ENCODE measurements around the gene CNTNAP2. TPM values are rescaled to one million over a fixed set of nuclear protein-coding genes. Genes with fewer than 3 reads are reported as not detected.
"Not testable (repeated sequence)": the region's sequence is repeated elsewhere in the genome, so short reads cannot be mapped to it uniquely, and the experiment has no call there.

Gene CNTNAP2
- total RNA-seq, 2 donors from 2014 or later: not detected

- peaks cover 21% of the 10 kb centered on the region for H3K9me3 Mint-ChIP-seq
- no peaks in the 10 kb centered on the region for H3K4me1 Mint-ChIP-seq
- no peak overlapping the region for H3K27ac Mint-ChIP-seq
- no peak overlapping the region for H3K4me3 Mint-ChIP-seq
- no peak for ATAC-seq (replicated peaks)
- no peaks in the 10 kb centered on the region for H3K36me3 Mint-ChIP-seq (ENCODE audit: low read depth)
- H3K27me3 Mint-ChIP-seq: no peaks in the 10 kb centered on the region
Measured at GRCh38 chr7:147068842-147069241, 952.2 kb downstream of the CNTNAP2 start.

GRCh38 chr7:147069771-147070170 is 953.2 kb downstream of the CNTNAP2 start:
- no peak for ATAC-seq (replicated peaks)
- H3K9me3 Mint-ChIP-seq: peaks cover 21% of the 10 kb centered on the region
- H3K27ac Mint-ChIP-seq: no peak overlapping the region
- no peaks in the 10 kb centered on the region for H3K27me3 Mint-ChIP-seq
- no peaks in the 10 kb centered on the region for H3K4me1 Mint-ChIP-seq
- H3K4me3 Mint-ChIP-seq: no peak overlapping the region
- H3K36me3 Mint-ChIP-seq (ENCODE audit: low read depth): no peaks in the 10 kb centered on the region

GRCh38 chr7:147070886-147071285 is 954.3 kb downstream of the CNTNAP2 start:
- Mint-ChIP-seq H3K36me3 (ENCODE audit: low read depth) (no peaks in the 10 kb centered on the region), H3K27me3 (no peaks in the 10 kb centered on the region), H3K27ac (no peak overlapping the region), H3K4me3 (no peak overlapping the region), H3K9me3 (peaks cover 21% of the 10 kb centered on the region), H3K4me1 (no peaks in the 10 kb centered on the region)
- ATAC-seq (replicated peaks): no peak

- no peak for ATAC-seq (replicated peaks)
- peaks cover 21% of the 10 kb centered on the region for H3K9me3 Mint-ChIP-seq
- H3K36me3 Mint-ChIP-seq (ENCODE audit: low read depth): no peaks in the 10 kb centered on the region
- no peak overlapping the region for H3K4me3 Mint-ChIP-seq
- H3K27ac Mint-ChIP-seq: no peak overlapping the region
- H3K4me1 Mint-ChIP-seq: no peaks in the 10 kb centered on the region
- H3K27me3 Mint-ChIP-seq: no peaks in the 10 kb centered on the region
Measured at GRCh38 chr7:147071536-147071935, 954.9 kb downstream of the CNTNAP2 start.

GRCh38 chr7:147078312-147078711 is 961.7 kb downstream of the CNTNAP2 start:
- ATAC-seq (replicated peaks): no peak
- H3K4me1 Mint-ChIP-seq: no peaks in the 10 kb centered on the region
- H3K27ac Mint-ChIP-seq: no peak overlapping the region
- no peak overlapping the region for H3K4me3 Mint-ChIP-seq
- peaks cover 7% of the 10 kb centered on the region for H3K9me3 Mint-ChIP-seq
- H3K36me3 Mint-ChIP-seq (ENCODE audit: low read depth): no peaks in the 10 kb centered on the region
- H3K27me3 Mint-ChIP-seq: no peaks in the 10 kb centered on the region

GRCh38 chr7:147079083-147079482 is 962.5 kb downstream of the CNTNAP2 start:
- Mint-ChIP-seq H3K9me3 (peaks cover 5% of the 10 kb centered on the region), H3K4me1 (no peaks in the 10 kb centered on the region), H3K4me3 (no peak overlapping the region), H3K27me3 (no peaks in the 10 kb centered on the region), H3K27ac (no peak overlapping the region), H3K36me3 (ENCODE audit: low read depth) (no peaks in the 10 kb centered on the region)
- ATAC-seq (replicated peaks): no peak

- Mint-ChIP-seq H3K4me3 (no peak overlapping the region), H3K27me3 (no peaks in the 10 kb centered on the region), H3K27ac (no peak overlapping the region)
Measured at GRCh38 chr7:147079921-147080420, 963.4 kb downstream of the CNTNAP2 start.

GRCh38 chr7:147081117-147081516 is 964.5 kb downstream of the CNTNAP2 start:
- Mint-ChIP-seq H3K27me3 (no peaks in the 10 kb centered on the region), H3K4me3 (no peak overlapping the region), H3K36me3 (ENCODE audit: low read depth) (no peaks in the 10 kb centered on the region), H3K9me3 (peaks cover 9% of the 10 kb centered on the region), H3K27ac (no peak overlapping the region), H3K4me1 (no peaks in the 10 kb centered on the region)
- ATAC-seq (replicated peaks): no peak

More at GRCh38 chr7:147079921-147080420, 963.4 kb downstream of the CNTNAP2 start:
- Mint-ChIP-seq H3K36me3 (ENCODE audit: low read depth) (no peaks in the 10 kb centered on the region), H3K9me3 (peaks cover 5% of the 10 kb centered on the region), H3K4me1 (no peaks in the 10 kb centered on the region)
- no peak for ATAC-seq (replicated peaks)

GRCh38 chr7:147089051-147089461 is 972.5 kb downstream of the CNTNAP2 start:
- Mint-ChIP-seq H3K27me3 (no peaks in the 10 kb centered on the region), H3K36me3 (ENCODE audit: low read depth) (no peaks in the 10 kb centered on the region), H3K4me1 (no peaks in the 10 kb centered on the region), H3K4me3 (no peak overlapping the region), H3K9me3 (peaks cover 4% of the 10 kb centered on the region), H3K27ac (no peak overlapping the region)
- no peak for ATAC-seq (replicated peaks)

GRCh38 chr7:147089608-147090007 is 973.0 kb downstream of the CNTNAP2 start:
- no peaks in the 10 kb centered on the region for H3K27me3 Mint-ChIP-seq

GRCh38 chr7:147096629-147097028 is 980.0 kb downstream of the CNTNAP2 start:
- Mint-ChIP-seq H3K4me3 (no peak overlapping the region), H3K9me3 (peaks cover 18% of the 10 kb centered on the region), H3K4me1 (no peaks in the 10 kb centered on the region), H3K36me3 (ENCODE audit: low read depth) (no peaks in the 10 kb centered on the region), H3K27me3 (no peaks in the 10 kb centered on the region), H3K27ac (no peak overlapping the region)
- ATAC-seq (replicated peaks): no peak

More at GRCh38 chr7:147089608-147090007, 973.0 kb downstream of the CNTNAP2 start:
- Mint-ChIP-seq H3K4me1 (no peaks in the 10 kb centered on the region), H3K36me3 (ENCODE audit: low read depth) (no peaks in the 10 kb centered on the region), H3K27ac (no peak overlapping the region), H3K9me3 (peaks cover 4% of the 10 kb centered on the region), H3K4me3 (no peak overlapping the region)
- ATAC-seq (replicated peaks): no peak

- Mint-ChIP-seq H3K4me3 (no peak overlapping the region), H3K9me3 (peaks cover 10% of the 10 kb centered on the region), H3K27me3 (no peaks in the 10 kb centered on the region), H3K4me1 (no peaks in the 10 kb centered on the region), H3K36me3 (ENCODE audit: low read depth) (no peaks in the 10 kb centered on the region), H3K27ac (no peak overlapping the region)
- no peak for ATAC-seq (replicated peaks)
Measured at GRCh38 chr7:147103224-147103623, 986.6 kb downstream of the CNTNAP2 start.

GRCh38 chr7:147106746-147107145 is 990.1 kb downstream of the CNTNAP2 start:
- ATAC-seq (replicated peaks): no peak
- no peak overlapping the region for H3K27ac Mint-ChIP-seq
- no peaks in the 10 kb centered on the region for H3K4me1 Mint-ChIP-seq
- H3K4me3 Mint-ChIP-seq: no peak overlapping the region
- no peaks in the 10 kb centered on the region for H3K36me3 Mint-ChIP-seq (ENCODE audit: low read depth)
- H3K9me3 Mint-ChIP-seq: peaks cover 13% of the 10 kb centered on the region
- H3K27me3 Mint-ChIP-seq: no peaks in the 10 kb centered on the region

- H3K36me3 Mint-ChIP-seq (ENCODE audit: low read depth); H3K4me3 Mint-ChIP-seq; ATAC-seq (replicated peaks); H3K27me3 Mint-ChIP-seq; H3K27ac Mint-ChIP-seq; H3K4me1 Mint-ChIP-seq: not testable (repeated sequence)
- peaks cover 27% of the 10 kb centered on the region for H3K9me3 Mint-ChIP-seq
Measured at GRCh38 chr7:147114525-147114924, 997.9 kb downstream of the CNTNAP2 start.

GRCh38 chr7:147136352-147136751 is 1019.8 kb downstream of the CNTNAP2 start:
- no peaks in the 10 kb centered on the region for H3K4me1 Mint-ChIP-seq
- no peak overlapping the region for H3K4me3 Mint-ChIP-seq
- H3K27me3 Mint-ChIP-seq: no peaks in the 10 kb centered on the region
- H3K36me3 Mint-ChIP-seq (ENCODE audit: low read depth): no peaks in the 10 kb centered on the region
- no peak for ATAC-seq (replicated peaks)
- H3K9me3 Mint-ChIP-seq: no peaks in the 10 kb centered on the region
- no peak overlapping the region for H3K27ac Mint-ChIP-seq

- H3K4me3 Mint-ChIP-seq: no peak overlapping the region
- H3K36me3 Mint-ChIP-seq (ENCODE audit: low read depth): no peaks in the 10 kb centered on the region
- ATAC-seq (replicated peaks): no peak
- no peak overlapping the region for H3K27ac Mint-ChIP-seq
- no peaks in the 10 kb centered on the region for H3K4me1 Mint-ChIP-seq
- H3K9me3 Mint-ChIP-seq: peaks cover 13% of the 10 kb centered on the region
- H3K27me3 Mint-ChIP-seq: no peaks in the 10 kb centered on the region
Measured at GRCh38 chr7:147145194-147145593, 1028.6 kb downstream of the CNTNAP2 start.

All from activated T-helper 17 cell treated with anti-CD3 and anti-CD28 coated beads, Interleukin-2, amount 50 U/mL, for 72 hours (primary cell).